ENCODE data around the gene IP6K2. TPM values are rescaled to one million over a fixed set of nuclear protein-coding genes. Genes with fewer than 3 reads are reported as not detected.

The IP6K2 gene
- total and polyA plus RNA-seq, 2 of the 13 experiments (the other 11 are each of a cell fraction or from before 2014, with no cell fraction given): 85.5 to 112 TPM

DNA sequence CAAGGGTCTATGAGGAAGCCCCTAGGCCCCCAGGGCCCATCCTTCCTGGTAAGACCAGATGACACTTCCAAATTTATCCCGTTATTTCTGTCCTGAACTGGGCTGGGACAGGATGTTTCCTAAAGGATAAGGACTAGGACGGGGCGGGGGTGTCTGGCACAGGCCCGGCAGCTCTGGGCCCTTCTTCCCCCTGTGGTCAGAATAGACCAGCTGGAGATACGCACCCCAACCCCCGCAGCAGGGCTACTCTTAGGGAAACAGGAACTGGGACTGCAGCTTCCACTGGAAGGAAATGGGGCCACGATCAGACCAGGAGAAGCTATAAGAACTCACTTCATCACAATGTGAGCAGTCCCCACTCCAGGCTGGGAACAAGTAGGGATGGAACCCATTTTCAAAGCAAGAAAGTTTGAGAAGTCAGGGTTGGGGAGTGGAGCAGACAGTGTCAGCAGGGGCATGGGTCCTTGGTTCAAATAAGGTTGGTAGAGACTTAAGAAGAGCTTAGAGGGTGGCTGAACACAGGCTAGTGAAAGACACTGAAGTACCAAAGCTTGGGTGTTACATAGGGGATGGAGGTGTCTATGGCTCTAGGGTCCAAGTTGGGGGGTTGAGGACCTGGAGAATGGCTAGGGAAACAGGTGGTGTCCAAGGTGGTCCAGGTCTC, 32.4 kb downstream of the IP6K2 start:
- Histone ChIP-seq H3K9me3 (ENCODE audit: low read length) (no peaks in the 10 kb centered on the region), H3K9ac (ENCODE audit: insufficient read depth, low read depth, low read length) (peak overlapping the region; percentile 94), H4K20me1 (ENCODE audit: insufficient read depth, low read length) (0 out of 2 replicates have a peak, but pooled peaks cover 4% of the 10 kb centered on the region), H3K36me3 (replicated peaks in 1 of 2; ENCODE audit: control insufficient read depth in 1 of 2, insufficient read depth in 2 of 2, low read length in 2 of 2) (peaks cover 33 to 62% of the 10 kb centered on the region in 2 experiments), H3K27ac (ENCODE audit: extremely low read length, insufficient read depth, low read length) (no peak overlapping the region), H3K79me2 (ENCODE audit: insufficient read depth, low read length) (peaks cover 25% of the 10 kb centered on the region), H3K4me2 (ENCODE audit: low read depth, low read length) (peak overlapping the region; percentile 92), H3K27me3 (ENCODE audit: control insufficient read depth in 1 of 2, insufficient read depth in 2 of 2, low read length in 2 of 2) (no peaks in the 10 kb centered on the region; a peak in 2 of 5 replicates), H3K4me3 (replicated peaks in 1 of 3; ENCODE audit: insufficient read depth in 1 of 3, low read depth in 2 of 3, low read length in 3 of 3) (peak overlapping the region; percentile 24 to 97 (median 82)), H2AFZ (ENCODE audit: low read length) (no peak overlapping the region), H3K4me1 (ENCODE audit: insufficient read depth, low read length) (peaks cover 26% of the 10 kb centered on the region)
- DNase-seq (ENCODE audit: low spot score): no peak
- in situ Hi-C loops (cut with HindIII; ENCODE audit: extremely low pct_ligation_motif_present, low pct_unique_long_range_greater_than_20kb): no loop called here
- 54% methylated on average over 7 of the region's 7 CpGs for WGBS (ENCODE audit: low lambda C conversion rate)
- POLR2A ChIA-PET: interaction anchor here (0.8 kb wide), 1 partner anchor 17 kb away, joined by 3 read pairs; no protein-coding TSS in a partner anchor
- FAIRE-seq: no peak
- CTCF ChIA-PET (ENCODE audit: low intra/inter-chr PET ratio, low total read pairs): interaction anchor here (1.1 kb wide), 1 partner anchor 135 kb away, joined by 5 read pairs; no protein-coding TSS in a partner anchor
- no TSS peak for BruUV-seq (replicated peaks)
- TF ChIP-seq RAD21 (CRISPR knock-in tag; IDR thresholded peaks at IDR 0.05) (no peak), HDAC2 (CRISPR knock-in tag; IDR thresholded peaks at IDR 0.05) (0 out of 2 replicates have a peak, but pooled peaks have one; percentile 15), SP5 (CRISPR knock-in tag; IDR thresholded peaks at IDR 0.05; ENCODE audit: borderline replicate concordance, low read depth) (no peak), TEF (CRISPR knock-in tag; IDR thresholded peaks at IDR 0.05) (no peak)
- intact Hi-C loops (cut with micrococcal nuclease; ENCODE audit: unreplicated experiment): loop anchor here (1.0 kb wide), 1 partner anchor 56 kb away; no protein-coding TSS in a partner anchor
- ATAC-seq: no peak

- Histone ChIP-seq H3K4me3 (replicated peaks in 1 of 3; ENCODE audit: insufficient read depth in 1 of 3, low read depth in 2 of 3, low read length in 3 of 3) (peak overlapping the region; percentile 24 to 97 (median 82); a peak in 5 of 6 replicates), H3K9ac (ENCODE audit: insufficient read depth, low read depth, low read length) (peak overlapping the region; percentile 94; the same call in 1 of the 2 replicates), H3K9me3 (ENCODE audit: low read length) (no peaks in the 10 kb centered on the region), H3K79me2 (ENCODE audit: insufficient read depth, low read length) (peaks cover 25% of the 10 kb centered on the region), H3K36me3 (replicated peaks in 1 of 2; ENCODE audit: control insufficient read depth in 1 of 2, insufficient read depth in 2 of 2, low read length in 2 of 2) (peaks cover 31 to 62% of the 10 kb centered on the region in 2 experiments), H3K27me3 (ENCODE audit: control insufficient read depth in 1 of 2, insufficient read depth in 2 of 2, low read length in 2 of 2) (no peaks in the 10 kb centered on the region; a peak in 2 of 5 replicates), H2AFZ (ENCODE audit: low read length) (no peak overlapping the region), H3K4me1 (ENCODE audit: insufficient read depth, low read length) (peaks cover 26% of the 10 kb centered on the region), H4K20me1 (ENCODE audit: insufficient read depth, low read length) (0 out of 2 replicates have a peak, but pooled peaks cover 4% of the 10 kb centered on the region), H3K4me2 (ENCODE audit: low read depth, low read length) (peak overlapping the region; percentile 92), H3K27ac (ENCODE audit: extremely low read length, insufficient read depth, low read length) (no peak overlapping the region)
- CTCF ChIA-PET (ENCODE audit: low intra/inter-chr PET ratio, low total read pairs): no interaction called here
- TF ChIP-seq RBFOX2 (IDR thresholded peaks at IDR 0.05; ENCODE audit: low read depth, low read length) (no peak), SMAD3 (CRISPR knock-in tag; IDR thresholded peaks at IDR 0.05) (no peak), PLSCR1 (CRISPR knock-in tag; IDR thresholded peaks at IDR 0.05; ENCODE audit: borderline replicate concordance) (no peak), SRSF4 (IDR thresholded peaks at IDR 0.05; ENCODE audit: low read depth, low read length, poor library complexity, severe bottlenecking) (no peak)
- TF ChIP-seq, protein P1, sequence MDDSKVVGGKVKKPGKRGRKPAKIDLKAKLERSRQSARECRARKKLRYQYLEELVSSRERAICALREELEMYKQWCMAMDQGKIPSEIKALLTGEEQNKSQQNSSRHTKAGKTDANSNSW (CRISPR knock-in tag; IDR thresholded peaks at IDR 0.05; ENCODE audit: borderline replicate concordance): no peak
- no TSS peak for BruUV-seq (replicated peaks)
- WGBS (ENCODE audit: low lambda C conversion rate): 80% methylated on average over 8 of the region's 8 CpGs
- FAIRE-seq (no peak), DNase-seq (ENCODE audit: low spot score) (no peak), ATAC-seq (no peak)
- in situ Hi-C loops (cut with HindIII; ENCODE audit: extremely low pct_ligation_motif_present, low pct_unique_long_range_greater_than_20kb) (no loop called here), intact Hi-C loops (cut with micrococcal nuclease; ENCODE audit: unreplicated experiment) (no loop called here)
- POLR2A ChIA-PET: interaction anchor here (0.8 kb wide), 1 partner anchor 16 kb away, joined by 3 read pairs; no protein-coding TSS in a partner anchor
Observed at GRCh38 chr3:48684054-48684349, 33.0 kb downstream of the IP6K2 start.

Data from HepG2 (cell line).